Heart left ventricle (tissue), 16 donors: ENCODE data around the gene ASH1L. TPM values are rescaled to one million over a fixed set of nuclear protein-coding genes. Genes with fewer than 3 reads are reported as not detected.

Source experiments
- ATAC-seq, 4 donors: fragments of 200-7000 bp; cut with Tn5 transposase; one replicate each; pipeline ENCODE4 v1.9.1; 2020 to 2022; ENCODE audit warnings: moderate library complexity in 4 of 4, mild to moderate bottlenecking in 3 of 4, moderate number of reproducible peaks in 1 of 4
- DNase-seq, 5 donors: peaks; one replicate each; pipeline ENCODE4 v3.0.0-alpha.2; 2020
- H3K27ac ChIP-seq, 12 donors: fragments of 200-600 bp; sonication (generic) in 4 of 12; one replicate each; pipeline versions ENCODE4 v1.5.0 to v1.8.0; 2016 to 2022; ENCODE audit warnings: mild to moderate bottlenecking in 2 of 12
- H3K27me3 ChIP-seq, 9 donors: fragments of 200-600 bp; sonication (generic) in 2 of 9; one replicate each; pipeline versions ENCODE4 v1.5.1 to v1.8.0; 2016 to 2022; ENCODE audit warnings: mild to moderate bottlenecking in 3 of 9
- H3K36me3 ChIP-seq, 9 donors: fragments of 200-600 bp; sonication (generic) in 2 of 9; one replicate each; pipeline versions ENCODE4 v1.5.0 to v1.8.0; 2018 to 2022; ENCODE audit warnings: mild to moderate bottlenecking in 2 of 9
- H3K4me1 ChIP-seq, 12 donors: fragments of 200-600 bp; sonication (generic) in 4 of 12; one replicate each; pipeline versions ENCODE4 v1.5.0 to v1.8.0; 2016 to 2022; ENCODE audit warnings: mild to moderate bottlenecking in 3 of 12
- H3K4me3 ChIP-seq, 12 donors: fragments of 200-600 bp; sonication (generic) in 4 of 12; one replicate each; pipeline versions ENCODE4 v1.5.0 to v1.8.0; 2017 to 2022; ENCODE audit warnings: mild to moderate bottlenecking in 9 of 12, moderate library complexity in 4 of 12
- H3K9me3 ChIP-seq, 12 donors: fragments of 200-600 bp; sonication (generic) in 4 of 12; one replicate each; pipeline versions ENCODE4 v1.5.0 to v1.8.0; 2016 to 2022; ENCODE audit warnings: mild to moderate bottlenecking in 1 of 12
- POLR2A ChIP-seq, 2 donors: fragments of 450-650 bp; IDR thresholded peaks; one replicate each; pipeline ENCODE4 v1.6.1; 2017; ENCODE audit warnings: antibody characterized with exemption in 2 of 2, mild to moderate bottlenecking in 2 of 2, moderate library complexity in 2 of 2
- WGBS, 4 donors: extraction: QIAGEN DNeasy Blood & Tissue Kit in 2 of 4; methylation state at CpG; one replicate each; pipeline versions ENCODE4 v1.1.5 to v1.1.7; 2013 to 2018; 5-methylcytosine and 5-hydroxymethylcytosine counted together
- intact Hi-C, 10 donors: fragments of 100-400 bp; cut with DNase I; formaldehyde crosslinking; loops; one replicate each; pipeline versions ENCODE4 v1.11.1 to v1.14.2; 2022
- polyA plus RNA-seq, 2 donors: library from polyadenylated mRNA; stranded (reverse); fragments of 200-250 nt; gene quantifications; one replicate each; pipeline ENCODE4 v1.2.3, GENCODE V29; 2013
- total RNA-seq, 9 donors: library from RNA; depleted of rRNA in 2 of 9; stranded (reverse); fragments of >200 nt in 2 of 9; fragmentation: NEBNext Ultra II Directional in 3 of 9; extraction: Animal tissue kit (Norgen Biotek cat#: 25700) in 3 of 9; gene quantifications; one replicate each; pipeline versions ENCODE4 v1.1.0 to v1.2.4, GENCODE V29; 2016 to 2023
- TF ChIP-seq, protein P1 (sequence below), 12 donors: fragments of 200-600 bp; sonication (generic) in 4 of 12; IDR thresholded peaks; one replicate each; pipeline versions ENCODE4 v1.5.0 to v1.8.0; 2018 to 2022; ENCODE audit warnings: antibody characterized with exemption in 12 of 12, mild to moderate bottlenecking in 5 of 12
- donor health status: ischemic (EF 13 %, LVEDD 7.1; RV severe dilation, severe dysfunction).
- donor health status: healthy with polysubstance abuse.
- donor health status: DM: no; HTN: yes; CAD: no.
- donor health status: DM: no; HTN: no; CAD: no.
- donor health status: ischemic (EF 25% LVEDD 6.9; RV normal size, moderate dysfunction).
- donor health status: ischemic (EF 25% LVEDD 5.7; RV mildly dilated, moderate dysfunction).
- donor health status: healthy.
- donor health status: DM: yes; HTN: yes; CAD: no.
- donor health status: ischemic (EF 35%, LVEDD 5.7; RV mildly dilated, moderate dysfunction).
- donor health status: nonischemic (EF 11% LVEDD 7.7; RV severe dilation, severe dysfunction).
- donor health status: DM: yes; HTN: yes; CAD: no.
- donor health status: PGD.
- donor health status: ischemic (EF 29% LVEDD 5.4; RV normal size, mild dysfunction).
- donor health status: nonischemic (EF 23%, LVEDD 6.1; RV moderate dilation, normal function).

Gene ASH1L
- total and polyA plus RNA-seq, 11 donors, result 9.3 to 56.0 (median 43.7) TPM

DNA sequence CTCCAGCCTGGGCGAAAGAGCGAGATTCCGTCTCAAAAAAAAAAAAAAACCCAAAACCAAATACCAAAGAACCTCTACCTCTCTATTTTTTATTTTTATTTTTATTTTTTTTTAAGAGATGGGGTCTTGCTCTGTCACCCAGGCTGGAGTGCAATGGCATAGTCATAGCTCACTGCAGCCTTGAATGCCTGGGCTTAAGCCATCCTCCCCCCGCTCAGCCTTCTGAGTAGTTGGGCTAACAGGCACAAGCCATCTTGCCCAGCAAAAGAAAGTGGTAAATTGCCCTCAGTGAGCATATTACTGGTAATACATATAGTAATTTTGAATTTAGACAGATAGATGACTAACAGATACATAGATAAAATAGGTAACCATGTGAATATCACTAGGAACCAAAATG is 77.4 kb downstream of the ASH1L start:
- ATAC-seq (no peak), DNase-seq (no peak)
- TF ChIP-seq, protein P1, sequence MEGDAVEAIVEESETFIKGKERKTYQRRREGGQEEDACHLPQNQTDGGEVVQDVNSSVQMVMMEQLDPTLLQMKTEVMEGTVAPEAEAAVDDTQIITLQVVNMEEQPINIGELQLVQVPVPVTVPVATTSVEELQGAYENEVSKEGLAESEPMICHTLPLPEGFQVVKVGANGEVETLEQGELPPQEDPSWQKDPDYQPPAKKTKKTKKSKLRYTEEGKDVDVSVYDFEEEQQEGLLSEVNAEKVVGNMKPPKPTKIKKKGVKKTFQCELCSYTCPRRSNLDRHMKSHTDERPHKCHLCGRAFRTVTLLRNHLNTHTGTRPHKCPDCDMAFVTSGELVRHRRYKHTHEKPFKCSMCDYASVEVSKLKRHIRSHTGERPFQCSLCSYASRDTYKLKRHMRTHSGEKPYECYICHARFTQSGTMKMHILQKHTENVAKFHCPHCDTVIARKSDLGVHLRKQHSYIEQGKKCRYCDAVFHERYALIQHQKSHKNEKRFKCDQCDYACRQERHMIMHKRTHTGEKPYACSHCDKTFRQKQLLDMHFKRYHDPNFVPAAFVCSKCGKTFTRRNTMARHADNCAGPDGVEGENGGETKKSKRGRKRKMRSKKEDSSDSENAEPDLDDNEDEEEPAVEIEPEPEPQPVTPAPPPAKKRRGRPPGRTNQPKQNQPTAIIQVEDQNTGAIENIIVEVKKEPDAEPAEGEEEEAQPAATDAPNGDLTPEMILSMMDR (IDR thresholded peaks at IDR 0.05), result no peak
- TF ChIP-seq POLR2A (IDR thresholded peaks at IDR 0.05), result no peak
- WGBS, 4 donors, result 96 to 99% (median 98%) methylated on average over 4 of the region's 4 CpGs
- no peaks in the 10 kb centered on the region for H3K27me3 ChIP-seq
- intact Hi-C loops, result loop anchor here in 1 of 10 donors (10.0 kb wide), 1 partner anchor 130 kb away; no protein-coding TSS in a partner anchor
- peak overlapping the region in 1 of 12 donors; percentile 44 for H3K27ac ChIP-seq
- H3K4me3 ChIP-seq, result no peak overlapping the region
- peaks cover 0 to 23% (median 20%) of the 10 kb centered on the region in 9 donors for H3K36me3 ChIP-seq
- H3K4me1 ChIP-seq, result peaks cover 0 to 23% (median 0%) of the 10 kb centered on the region in 12 donors
- H3K9me3 ChIP-seq, result no peaks in the 10 kb centered on the region

GRCh38 chr1:155481741-155482241 is 80.8 kb downstream of the ASH1L start:
- intact Hi-C loops, result loop anchor here in 1 of 10 donors (10.0 kb wide), 1 partner anchor 127 kb away; no protein-coding TSS in a partner anchor
- Histone ChIP-seq H3K36me3 (peaks cover 0 to 54% (median 39%) of the 10 kb centered on the region in 9 donors), H3K4me1 (peaks cover 0 to 15% (median 0%) of the 10 kb centered on the region in 12 donors), H3K4me3 (no peak overlapping the region), H3K27me3 (no peaks in the 10 kb centered on the region), H3K9me3 (no peaks in the 10 kb centered on the region), H3K27ac (no peak overlapping the region)
- TF ChIP-seq POLR2A (IDR thresholded peaks at IDR 0.05), result no peak
- TF ChIP-seq, protein P1 (IDR thresholded peaks at IDR 0.05), result no peak
- ATAC-seq (no peak), DNase-seq (no peak)
- WGBS, 4 donors, result 89 to 95% (median 92%) methylated on average over 2 of the region's 2 CpGs

GRCh38 chr1:155479205-155479604 is 83.4 kb downstream of the ASH1L start:
- H3K9me3 ChIP-seq, result no peaks in the 10 kb centered on the region
- H3K36me3 ChIP-seq, result peaks cover 0 to 54% (median 39%) of the 10 kb centered on the region in 9 donors
- no peaks in the 10 kb centered on the region for H3K27me3 ChIP-seq
- WGBS, 4 donors, result 89 to 93% (median 90%) methylated on average over 2 of the region's 2 CpGs
- no peak overlapping the region for H3K27ac ChIP-seq
- TF ChIP-seq, protein P1 (IDR thresholded peaks at IDR 0.05), result no peak
- TF ChIP-seq POLR2A (IDR thresholded peaks at IDR 0.05), result no peak
- ATAC-seq, result no peak
- H3K4me1 ChIP-seq, result peaks cover 0 to 12% (median 0%) of the 10 kb centered on the region in 12 donors
- no peak overlapping the region for H3K4me3 ChIP-seq
- intact Hi-C loops, result loop anchor here in 1 of 10 donors (5.0 kb wide), 1 partner anchor 92 kb away; no protein-coding TSS in a partner anchor
- no peak for DNase-seq

DNA sequence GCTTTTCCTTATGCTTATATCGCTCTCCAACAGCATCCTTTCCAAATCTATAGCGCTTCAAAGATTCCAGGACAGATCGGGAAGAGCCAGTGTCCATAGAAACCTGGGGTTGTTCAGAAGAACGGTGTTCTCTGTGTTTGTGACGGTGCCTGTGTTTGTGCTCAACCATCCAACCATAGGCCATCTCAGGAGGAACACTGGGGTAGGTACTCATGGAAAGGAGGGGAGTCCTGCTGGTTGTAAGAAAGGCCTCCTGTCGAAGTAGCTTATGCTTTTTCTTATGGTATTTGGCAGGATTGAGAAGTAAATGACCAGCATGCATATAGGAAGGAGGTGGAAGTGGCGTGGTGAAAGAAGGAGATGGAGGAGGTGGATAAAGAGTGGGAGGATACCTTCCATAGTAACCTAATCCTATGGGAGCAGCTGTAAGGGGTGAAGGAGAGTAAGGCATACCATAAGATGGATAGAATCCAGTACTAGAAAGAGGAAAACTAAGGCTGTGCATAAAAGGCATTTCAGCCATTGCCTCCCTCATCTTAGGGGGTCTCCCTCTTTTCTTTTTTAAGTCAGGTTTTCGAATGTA is 84.2 kb downstream of the ASH1L start:
- H3K9me3 ChIP-seq, result no peaks in the 10 kb centered on the region
- ATAC-seq, result no peak
- H3K27ac ChIP-seq, result no peak overlapping the region
- TF ChIP-seq, protein P1 (IDR thresholded peaks at IDR 0.05), result no peak
- TF ChIP-seq POLR2A (IDR thresholded peaks at IDR 0.05), result no peak
- peaks cover 0 to 54% (median 39%) of the 10 kb centered on the region in 9 donors for H3K36me3 ChIP-seq
- 94 to 97% (median 95%) methylated on average over 8 of the region's 8 CpGs for WGBS, 4 donors
- H3K4me1 ChIP-seq, result peaks cover 0 to 17% (median 3%) of the 10 kb centered on the region in 12 donors
- DNase-seq, result no peak
- H3K4me3 ChIP-seq, result no peak overlapping the region
- no peaks in the 10 kb centered on the region for H3K27me3 ChIP-seq
- intact Hi-C loops, result loop anchor here in 1 of 10 donors (5.0 kb wide), 1 partner anchor 91 kb away; no protein-coding TSS in a partner anchor
